GM19099 (cell line): ENCODE measurements around the gene AK4.
"Not testable (repeated sequence)": the region's sequence is repeated elsewhere in the genome, so short reads cannot be mapped to it uniquely, and the experiment has no call there.

ENCODE experiments used
- POLR2A ChIP-seq: IDR thresholded peaks from 3 replicates; pipeline ENCODE4 v1.6.1; 2011; ENCODE audit warnings: low read depth; ENCODE audit not compliant: insufficient read length; ENCODE audit errors: extremely low read depth

Gene AK4

DNA sequence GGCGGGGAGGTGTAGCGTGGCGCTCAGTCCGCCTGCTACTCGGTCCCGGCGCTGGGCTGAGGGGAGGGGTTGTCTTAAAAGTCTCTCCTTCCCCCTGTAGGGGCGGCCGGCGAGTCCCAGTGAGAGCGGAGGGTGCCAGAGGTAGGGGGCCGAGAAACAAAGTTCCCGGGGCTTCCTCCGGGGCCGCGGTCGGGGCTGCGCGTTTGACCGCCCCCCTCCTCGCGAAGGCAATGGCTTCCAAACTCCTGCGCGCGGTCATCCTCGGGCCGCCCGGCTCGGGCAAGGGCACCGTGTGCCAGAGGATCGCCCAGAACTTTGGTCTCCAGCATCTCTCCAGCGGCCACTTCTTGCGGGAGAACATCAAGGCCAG lies at the start of gene AK4:
TSS of gene AK4 (plus strand) at position 26 of the 370 bp plus-strand sequence. CDS start at position 231, 205 bp downstream.
- not testable (repeated sequence) for TF ChIP-seq POLR2A

DNA sequence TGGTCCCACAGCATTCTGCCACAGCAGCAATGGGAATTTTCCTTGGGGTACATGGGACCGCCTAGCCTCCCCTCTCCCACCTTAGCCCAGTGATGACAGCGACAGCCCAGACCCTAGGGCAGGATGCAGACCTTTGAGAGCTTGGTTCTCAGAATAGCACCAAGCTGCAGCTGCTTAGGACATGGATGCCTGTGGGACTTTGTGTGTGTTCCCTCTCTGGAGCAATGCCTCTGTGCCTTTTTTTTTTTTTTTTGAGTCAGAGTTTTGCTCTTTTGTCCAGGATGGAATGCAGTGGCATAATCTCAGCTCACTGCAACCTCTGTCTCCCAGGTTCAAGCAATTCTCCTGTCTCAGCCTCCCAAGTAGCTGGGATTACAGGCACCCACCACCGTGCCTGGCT lies 44.2 kb upstream of the AK4 start:
- no peak for TF ChIP-seq POLR2A

DNA sequence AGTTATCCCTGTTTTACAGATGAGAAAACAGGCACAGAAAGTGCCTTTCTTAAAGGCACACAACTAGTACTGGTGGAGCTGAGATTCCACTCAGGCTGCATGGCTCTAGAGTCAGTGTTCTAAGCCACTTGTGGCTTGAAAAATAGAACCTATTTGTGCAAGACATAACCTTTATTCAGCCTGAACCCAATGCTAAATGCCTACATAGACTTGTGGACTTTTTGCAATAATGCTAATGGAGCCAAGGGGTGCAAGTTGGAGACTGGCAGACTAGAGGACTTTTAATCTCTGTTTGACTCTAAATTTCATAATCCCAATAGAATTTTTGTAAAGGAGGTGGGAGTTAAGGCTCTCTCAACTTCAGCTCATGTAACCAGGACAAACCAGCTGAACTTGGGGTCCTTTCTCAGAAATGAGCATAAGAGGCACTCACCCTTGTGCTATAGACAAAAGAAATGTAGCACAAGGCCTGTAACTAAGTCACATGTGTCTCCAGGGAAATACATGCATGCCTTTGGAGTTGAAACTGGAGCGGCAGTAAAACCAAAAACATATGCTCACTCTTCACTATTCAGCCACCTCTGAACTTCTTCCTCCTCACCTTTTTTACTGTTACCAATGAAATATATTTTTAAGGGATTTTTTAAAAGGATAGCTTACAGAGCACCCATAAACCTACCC lies 43.0 kb upstream of the AK4 start:
- no peak for TF ChIP-seq POLR2A

DNA sequence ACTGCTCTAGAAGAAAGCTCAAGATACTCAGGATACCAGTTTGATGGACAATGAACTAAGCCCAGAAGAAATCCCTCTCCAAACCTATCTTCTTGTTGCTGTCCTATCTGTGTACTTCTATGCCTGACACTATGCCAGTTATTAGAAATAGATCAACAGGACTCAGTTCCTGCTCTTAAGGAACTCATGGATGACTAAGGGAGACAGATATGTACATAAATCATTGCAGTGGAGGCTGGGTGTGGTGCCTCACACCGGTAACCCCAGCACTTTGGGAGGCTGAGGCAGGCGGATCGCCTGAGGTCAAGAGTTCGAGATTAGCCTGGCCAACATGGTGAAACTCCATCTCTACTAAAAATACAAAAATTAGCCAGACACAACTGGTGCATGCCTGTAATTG lies 42.4 kb upstream of the AK4 start:
- no peak for TF ChIP-seq POLR2A

DNA sequence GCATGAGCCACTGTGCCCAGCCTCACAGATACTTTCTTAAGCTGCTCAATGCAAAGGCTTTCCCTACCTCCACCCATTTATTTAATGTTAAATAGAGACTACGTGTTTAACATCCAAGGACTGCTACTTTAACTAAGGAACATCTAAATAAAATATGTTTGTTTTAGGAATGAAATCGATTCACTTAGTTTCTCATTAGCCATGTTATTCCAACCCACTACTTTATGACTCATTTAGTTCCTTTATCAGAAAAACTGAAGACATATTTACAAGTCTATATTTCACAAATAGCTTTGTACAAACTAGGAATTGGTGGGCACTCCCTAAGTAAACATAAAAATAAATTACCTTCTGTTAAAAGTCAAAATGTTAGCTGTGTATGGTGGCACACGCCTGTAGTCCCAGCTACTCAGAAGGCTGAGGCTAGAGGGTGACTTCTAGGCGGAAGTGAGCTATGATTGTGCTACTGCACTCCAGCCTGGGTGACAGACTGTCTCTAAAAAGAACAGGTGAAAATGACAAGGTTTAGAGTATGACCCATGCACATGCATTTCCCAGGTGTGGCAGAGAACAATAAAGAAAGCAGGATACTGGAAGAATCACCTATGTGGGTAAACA lies 39.9 kb upstream of the AK4 start:
- TF ChIP-seq POLR2A, result no peak

DNA sequence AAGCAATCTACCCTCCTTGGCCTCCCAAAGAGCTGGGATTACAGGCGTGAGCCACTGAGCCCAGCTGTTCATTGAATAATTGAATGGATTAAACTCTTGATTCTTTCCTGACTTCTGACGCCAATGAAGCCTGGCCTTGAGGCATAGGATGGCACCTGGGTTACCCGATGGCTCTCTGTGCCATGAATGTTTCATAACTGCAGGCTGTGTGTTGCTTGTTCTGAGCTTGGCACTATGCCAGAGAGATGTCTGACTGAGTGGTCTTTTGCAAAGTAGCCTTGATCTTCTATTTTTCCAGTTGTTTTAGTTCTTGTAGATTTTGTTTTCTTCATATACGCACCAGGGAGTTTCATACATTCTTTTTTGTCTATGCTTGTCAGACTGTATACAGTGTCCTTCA lies 38.5 kb upstream of the AK4 start:
- TF ChIP-seq POLR2A, result no peak

DNA sequence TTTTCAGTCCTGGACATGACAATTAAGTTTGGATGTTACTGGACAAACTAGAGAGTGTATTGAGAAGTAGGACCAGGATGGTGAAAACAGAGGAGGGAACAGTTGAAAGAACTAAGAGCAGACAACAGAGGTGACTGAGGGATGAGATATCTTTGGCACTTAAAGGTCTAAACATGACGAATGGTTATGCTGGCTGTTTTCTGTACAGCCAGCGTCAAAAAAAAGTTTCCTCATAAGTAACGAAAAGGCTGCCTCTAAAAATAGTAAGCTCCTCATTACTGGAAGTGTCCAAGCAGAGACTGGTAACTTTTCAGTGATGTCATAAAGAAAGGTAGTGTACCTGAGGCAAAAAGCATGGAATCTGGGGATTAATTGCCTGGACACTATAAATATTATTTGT lies 35.2 kb upstream of the AK4 start:
- TF ChIP-seq POLR2A, result no peak

DNA sequence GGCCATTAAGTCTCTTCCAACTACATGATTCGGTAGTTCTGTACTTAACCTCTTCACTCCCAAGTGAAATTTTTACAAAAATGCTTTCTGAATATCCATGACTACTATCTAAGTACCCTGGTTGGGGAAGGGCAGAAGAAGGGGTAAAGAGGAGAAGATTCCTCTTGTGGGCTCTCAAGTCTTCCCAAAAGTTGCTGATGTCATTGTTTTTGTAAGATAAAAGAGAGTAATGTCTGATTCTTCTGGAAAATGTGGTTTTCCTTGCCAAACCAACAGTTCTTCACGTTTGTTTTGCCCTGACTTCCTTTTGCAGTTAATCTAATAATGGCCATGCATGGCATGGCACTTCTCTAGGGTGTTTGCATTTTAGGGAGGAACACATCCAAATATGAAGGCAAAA lies 34.7 kb upstream of the AK4 start:
- no peak for TF ChIP-seq POLR2A

DNA sequence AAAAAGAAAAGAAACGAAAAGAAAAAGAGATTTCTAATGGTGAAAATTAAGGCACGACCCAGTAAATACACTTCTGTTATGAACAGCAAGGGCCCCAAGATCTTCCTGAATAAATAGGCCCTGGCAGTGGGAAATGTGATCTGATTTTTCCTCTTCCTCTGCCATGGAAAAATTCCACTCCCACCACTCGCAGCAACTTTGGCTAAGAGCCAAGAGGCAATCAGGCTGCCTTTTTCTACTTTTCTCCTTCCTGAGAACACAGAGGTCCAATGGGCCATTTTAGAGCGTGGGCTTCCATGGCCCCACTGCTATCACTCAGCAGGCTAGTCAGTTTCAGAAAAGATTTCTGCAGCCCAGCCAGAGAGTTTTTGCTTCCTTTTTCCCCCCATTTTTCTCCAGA lies 33.7 kb upstream of the AK4 start:
- no peak for TF ChIP-seq POLR2A

DNA sequence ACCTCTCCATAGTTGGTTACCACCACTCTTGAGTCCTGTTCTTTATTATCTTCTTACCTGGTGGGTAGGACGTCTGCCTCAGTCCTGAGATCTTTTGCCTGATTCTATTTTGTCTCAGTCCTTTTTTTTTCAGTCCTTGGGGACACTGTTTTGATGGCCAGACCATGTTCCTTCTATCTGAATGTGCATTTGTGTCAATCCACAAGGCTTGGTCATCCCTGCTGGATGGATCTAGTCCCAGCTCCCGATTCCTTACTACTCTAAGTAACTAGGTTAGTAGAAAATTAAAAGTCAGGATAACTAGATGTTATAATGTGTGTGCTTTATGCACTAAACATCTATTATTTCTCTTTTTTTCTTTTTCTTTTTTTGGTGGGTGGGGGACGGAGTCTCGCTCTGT lies 28.1 kb upstream of the AK4 start:
- no peak for TF ChIP-seq POLR2A

DNA sequence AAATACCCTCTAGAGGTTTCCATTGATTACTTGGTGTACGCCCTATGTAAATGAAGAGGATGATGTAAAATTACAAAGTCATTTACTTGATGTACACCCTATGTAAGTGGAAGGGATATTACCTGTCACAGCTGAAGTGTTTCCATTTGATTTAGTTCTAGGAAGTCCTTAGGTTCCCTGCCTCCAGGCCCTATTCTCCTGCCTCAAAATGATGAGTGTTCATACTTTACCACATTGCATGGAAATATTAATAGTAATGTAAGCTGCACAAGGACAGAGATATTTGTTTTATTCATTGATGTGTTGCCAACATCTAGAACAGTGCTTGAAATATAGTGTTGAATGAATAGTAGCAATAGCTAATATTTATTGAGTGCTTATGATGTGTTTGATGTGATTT lies 9.5 kb upstream of the AK4 start:
- TF ChIP-seq POLR2A, result no peak

DNA sequence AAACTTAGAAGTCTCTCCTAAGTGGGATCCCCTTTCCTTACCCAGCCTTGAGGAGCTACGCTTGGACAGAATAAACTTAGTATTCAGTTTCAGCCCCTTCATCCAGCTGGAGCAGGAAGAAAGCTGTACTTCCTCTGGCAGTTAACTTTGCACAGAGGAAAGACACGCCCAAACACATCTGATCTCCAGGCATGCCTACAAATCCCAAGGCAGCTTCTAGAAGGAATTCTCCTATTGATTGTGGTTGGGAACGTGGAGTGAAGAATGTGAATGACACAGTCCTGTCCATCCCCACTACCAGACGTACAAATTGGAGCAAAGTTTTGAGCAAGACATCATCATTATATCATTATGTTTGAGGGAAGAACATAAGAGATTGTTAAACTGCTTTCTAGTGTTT lies 6.6 kb upstream of the AK4 start:
- no peak for TF ChIP-seq POLR2A

DNA sequence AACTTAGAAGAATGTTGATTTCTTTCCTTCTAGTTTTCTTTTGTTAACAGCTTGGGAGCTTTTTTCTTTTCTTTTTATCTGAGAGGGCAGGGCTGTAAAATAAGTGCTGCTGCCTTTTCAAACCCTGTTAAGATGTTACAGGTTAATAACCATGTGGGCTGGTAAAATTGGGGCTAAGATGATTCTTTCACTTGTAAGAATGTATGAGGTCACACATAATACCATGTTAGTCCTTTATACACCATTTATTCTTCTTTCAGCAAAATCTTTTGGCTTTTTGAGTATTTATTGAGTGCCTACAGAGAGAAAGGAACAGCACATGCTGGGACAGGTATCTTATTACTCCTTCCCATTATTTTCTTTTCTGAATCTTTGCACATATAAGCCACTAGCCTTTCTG lies 6.1 kb upstream of the AK4 start:
- TF ChIP-seq POLR2A, result no peak

DNA sequence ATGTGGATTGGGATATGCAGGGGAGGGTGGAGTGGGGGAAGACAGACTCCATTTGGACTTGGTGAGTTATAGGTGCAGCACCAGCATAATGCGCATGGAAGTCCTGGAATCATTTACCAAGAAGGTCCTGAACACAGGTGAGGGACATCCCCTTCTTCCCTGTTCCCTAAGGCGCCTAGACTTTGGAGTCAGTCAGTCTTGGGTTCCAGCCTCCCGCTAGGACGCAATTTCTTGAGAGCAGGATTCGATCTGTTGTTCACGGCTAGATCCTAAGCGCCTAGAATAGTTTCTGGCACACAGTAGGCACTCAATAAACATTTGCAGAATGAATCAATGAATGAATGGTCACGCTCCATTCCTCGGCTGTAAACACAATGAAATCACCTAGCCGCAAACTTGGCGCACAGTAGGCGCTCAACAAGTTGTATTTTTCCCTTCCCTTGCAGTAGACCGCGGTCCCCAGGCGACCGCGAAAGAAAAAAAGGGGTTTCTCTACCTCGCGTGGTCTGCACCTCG lies 1.0 kb upstream of the AK4 start:
- TF ChIP-seq POLR2A, result no peak

DNA sequence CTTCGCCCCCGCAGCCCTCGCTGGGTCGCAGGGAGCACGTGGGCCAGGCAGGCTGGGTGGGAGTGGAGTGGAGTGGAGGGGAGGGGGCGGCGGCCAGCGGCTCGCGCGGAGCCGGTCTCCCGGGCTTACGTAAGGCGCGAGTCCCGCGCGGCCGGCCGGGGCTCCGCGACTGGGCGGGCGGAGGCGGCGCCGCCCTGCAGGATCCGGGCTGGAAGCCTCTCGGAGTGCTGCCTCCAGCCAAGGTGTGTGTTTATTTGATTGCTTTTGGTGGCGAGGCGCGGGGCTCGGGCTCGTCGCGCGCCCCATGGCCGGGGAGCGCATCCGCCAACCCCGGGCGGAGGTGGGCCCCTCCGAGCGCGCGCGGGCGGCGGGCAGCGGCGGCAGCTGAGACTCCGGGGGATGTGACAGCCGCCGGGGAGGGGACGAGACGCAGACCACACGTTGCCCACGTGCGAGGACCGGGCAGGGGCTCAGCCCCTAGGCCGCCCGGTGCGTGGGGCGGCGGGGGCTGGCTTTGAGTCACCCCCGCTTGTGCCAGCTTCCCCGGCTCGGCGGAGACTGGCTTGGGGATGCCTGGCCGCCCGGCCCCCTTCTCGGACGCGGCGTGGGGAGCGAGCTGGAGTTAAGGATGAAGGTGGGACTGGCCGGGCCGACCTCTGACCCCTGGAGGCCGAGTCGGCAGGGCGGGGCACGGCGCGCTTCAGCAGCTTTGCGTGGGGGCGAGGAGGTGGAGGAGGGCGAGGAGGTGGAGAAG lies 402 bp upstream of the AK4 start:
- TF ChIP-seq POLR2A, result no peak

DNA sequence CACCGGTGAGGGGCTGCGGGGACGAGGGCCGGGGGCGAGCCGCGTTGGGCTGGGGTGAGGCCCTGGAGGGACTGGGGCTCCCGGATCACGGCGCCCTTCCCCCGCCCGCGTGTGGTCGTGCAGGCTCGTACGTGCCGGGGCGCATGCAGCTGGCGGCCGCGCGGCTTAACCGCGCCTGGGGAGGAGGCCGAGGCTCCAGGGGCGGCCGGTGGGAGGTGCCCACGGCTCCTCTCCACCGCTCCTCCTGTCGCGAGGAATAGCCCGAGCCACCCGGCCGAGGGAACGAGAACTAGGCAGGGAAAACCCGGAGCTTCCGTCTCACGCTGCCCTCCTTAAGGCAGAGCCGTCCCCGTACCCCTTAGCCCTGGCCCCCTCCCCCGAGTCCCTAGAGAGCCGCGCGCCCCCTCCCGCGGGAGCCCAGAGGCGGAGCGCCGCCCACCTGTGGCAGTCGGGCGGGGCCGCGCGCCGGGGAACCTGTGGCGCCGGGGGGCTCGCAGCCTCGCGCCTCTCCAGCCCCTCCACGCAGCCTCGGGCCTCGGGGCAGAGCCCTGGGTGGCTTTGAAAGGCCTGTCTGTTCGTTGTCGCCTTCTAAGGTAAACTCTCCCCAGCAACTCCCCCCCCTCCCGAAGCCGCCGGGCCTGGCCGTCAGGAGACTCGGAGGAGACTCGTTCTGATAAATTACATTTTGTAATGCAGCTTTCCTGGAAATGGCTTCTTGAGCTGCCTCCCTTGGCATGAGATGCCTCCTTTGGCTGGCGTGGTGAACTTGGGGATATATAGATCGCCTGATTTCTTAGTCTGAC lies 746 bp downstream of the AK4 start:
- TF ChIP-seq POLR2A, result no peak
